Vagina (tissue), 2 donors: ENCODE measurements around the gene AKAP6. TPM values are rescaled to one million over a fixed set of nuclear protein-coding genes. Genes with fewer than 3 reads are reported as not detected.

Experiments
- DNase-seq, 2 donors: peaks; one replicate each; pipeline ENCODE4 v3.0.0-alpha.2; 2017; ENCODE audit errors: extremely low spot score in 2 of 2
- H3K27ac ChIP-seq: fragments of 200-600 bp; sonication (generic); one replicate; pipeline ENCODE4 v1.5.1; 2019
- H3K27me3 ChIP-seq: fragments of 200-600 bp; sonication (generic); one replicate; pipeline ENCODE4 v1.5.1; 2019
- H3K36me3 ChIP-seq, 2 donors: fragments of 200-600 bp; sonication (generic); one replicate each; pipeline ENCODE4 v1.5.1; 2017 to 2019
- H3K4me1 ChIP-seq: fragments of 200-600 bp; sonication (generic); one replicate; pipeline ENCODE4 v1.5.1; 2019
- H3K4me3 ChIP-seq, 2 donors: fragments of 200-600 bp; sonication (generic); 1 replicate in 1 of 2; 2 replicates in 1 of 2; pipeline ENCODE4 v1.5.1; 2016 to 2019
- H3K9me3 ChIP-seq: fragments of 200-600 bp; sonication (generic); one replicate; pipeline ENCODE4 v1.5.1; 2019
- POLR2A ChIP-seq, 2 donors: fragments of 450-650 bp; IDR thresholded peaks; one replicate each; pipeline ENCODE4 v1.6.1; 2017; ENCODE audit warnings: antibody characterized with exemption in 2 of 2, mild to moderate bottlenecking in 2 of 2, moderate library complexity in 2 of 2
- POLR2AphosphoS5 ChIP-seq, 2 donors: sonication (generic); formaldehyde crosslinking; IDR thresholded peaks; one replicate each; pipeline ENCODE4 v1.9.0; 2017; ENCODE audit warnings: antibody characterized with exemption in 2 of 2, mild to moderate bottlenecking in 2 of 2, low read depth in 1 of 2; ENCODE audit not compliant: insufficient read depth in 1 of 2
- intact Hi-C: fragments of 100-400 bp; cut with DNase I; formaldehyde crosslinking; loops from one replicate; pipeline ENCODE4 v1.15.1; 2023
- total RNA-seq: library from RNA; depleted of rRNA; stranded (reverse); fragments of >200 nt; gene quantifications from one replicate; pipeline ENCODE4 v1.2.3, GENCODE V29; 2016
- TF ChIP-seq, protein P1 (sequence below), 3 experiments: fragments of 450-650 bp in 2 of 3; fragments of 200-600 bp in 1 of 3; sonication (generic) in 1 of 3; IDR thresholded peaks; one replicate each; pipeline ENCODE4 v1.5.1; 2017 to 2019; ENCODE audit warnings: antibody characterized with exemption in 3 of 3, mild to moderate bottlenecking in 2 of 3, moderate library complexity in 2 of 3

The AKAP6 gene
- total RNA-seq, 1 donor from 2014 or later: 3.9 TPM

DNA sequence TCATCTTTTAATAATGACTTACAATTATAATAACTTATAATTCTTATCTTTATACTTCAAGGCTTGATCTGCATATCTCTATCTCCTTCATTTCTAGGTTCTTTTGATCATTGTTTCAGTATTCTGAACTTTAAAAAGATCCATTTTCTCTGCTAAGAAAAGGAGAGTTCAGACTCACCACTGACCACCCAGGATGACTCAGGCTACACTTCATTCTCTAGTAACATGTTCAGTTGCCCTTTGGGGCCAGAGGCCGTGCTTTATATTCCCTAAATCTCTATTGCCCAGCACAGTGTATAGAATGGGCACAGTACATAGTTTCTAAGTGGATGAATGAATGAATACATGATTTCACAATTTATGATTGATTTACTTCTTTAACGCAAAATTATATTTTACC, 268.7 kb downstream of the AKAP6 start:
- Histone ChIP-seq H3K4me3 (no peak overlapping the region), H3K9me3 (no peaks in the 10 kb centered on the region), H3K4me1 (peaks cover 14% of the 10 kb centered on the region), H3K36me3 (no peaks in the 10 kb centered on the region), H3K27me3 (no peaks in the 10 kb centered on the region), H3K27ac (no peak overlapping the region)
- intact Hi-C loops: no loop called here
- TF ChIP-seq POLR2A (IDR thresholded peaks at IDR 0.05) (no peak), POLR2AphosphoS5 (IDR thresholded peaks at IDR 0.05; ENCODE audit: insufficient read depth in 1 of 2, low read depth in 1 of 2) (no peak)
- TF ChIP-seq, protein P1, sequence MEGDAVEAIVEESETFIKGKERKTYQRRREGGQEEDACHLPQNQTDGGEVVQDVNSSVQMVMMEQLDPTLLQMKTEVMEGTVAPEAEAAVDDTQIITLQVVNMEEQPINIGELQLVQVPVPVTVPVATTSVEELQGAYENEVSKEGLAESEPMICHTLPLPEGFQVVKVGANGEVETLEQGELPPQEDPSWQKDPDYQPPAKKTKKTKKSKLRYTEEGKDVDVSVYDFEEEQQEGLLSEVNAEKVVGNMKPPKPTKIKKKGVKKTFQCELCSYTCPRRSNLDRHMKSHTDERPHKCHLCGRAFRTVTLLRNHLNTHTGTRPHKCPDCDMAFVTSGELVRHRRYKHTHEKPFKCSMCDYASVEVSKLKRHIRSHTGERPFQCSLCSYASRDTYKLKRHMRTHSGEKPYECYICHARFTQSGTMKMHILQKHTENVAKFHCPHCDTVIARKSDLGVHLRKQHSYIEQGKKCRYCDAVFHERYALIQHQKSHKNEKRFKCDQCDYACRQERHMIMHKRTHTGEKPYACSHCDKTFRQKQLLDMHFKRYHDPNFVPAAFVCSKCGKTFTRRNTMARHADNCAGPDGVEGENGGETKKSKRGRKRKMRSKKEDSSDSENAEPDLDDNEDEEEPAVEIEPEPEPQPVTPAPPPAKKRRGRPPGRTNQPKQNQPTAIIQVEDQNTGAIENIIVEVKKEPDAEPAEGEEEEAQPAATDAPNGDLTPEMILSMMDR (IDR thresholded peaks at IDR 0.05): no peak
- no peak for DNase-seq

DNA sequence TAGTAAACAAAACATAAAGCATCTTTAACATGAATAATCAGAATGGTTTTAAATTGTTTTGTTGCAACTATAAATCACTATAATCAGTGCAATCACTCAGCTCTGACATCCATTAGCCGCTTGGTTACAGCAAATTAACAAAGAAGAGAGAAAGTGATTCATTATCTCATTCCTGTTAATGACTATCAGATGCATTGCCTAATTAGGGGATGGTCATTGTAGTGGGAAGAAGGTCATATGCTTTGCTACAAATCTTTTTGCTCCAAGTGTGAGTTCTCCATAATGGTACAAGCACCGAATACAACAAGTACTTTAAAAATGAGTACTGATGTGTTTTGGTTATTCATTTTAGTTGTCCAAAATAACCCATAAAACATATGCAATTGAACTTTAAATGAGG, 272.0 kb downstream of the AKAP6 start:
- Histone ChIP-seq H3K4me1 (no peaks in the 10 kb centered on the region), H3K9me3 (no peaks in the 10 kb centered on the region), H3K27me3 (no peaks in the 10 kb centered on the region), H3K36me3 (no peaks in the 10 kb centered on the region), H3K27ac (no peak overlapping the region), H3K4me3 (no peak overlapping the region)
- no peak for DNase-seq
- no peak for TF ChIP-seq POLR2AphosphoS5 (IDR thresholded peaks at IDR 0.05; ENCODE audit: insufficient read depth in 1 of 2, low read depth in 1 of 2)
- no peak for TF ChIP-seq POLR2A (IDR thresholded peaks at IDR 0.05)
- TF ChIP-seq, protein P1 (IDR thresholded peaks at IDR 0.05): no peak
- intact Hi-C loops: no loop called here

DNA sequence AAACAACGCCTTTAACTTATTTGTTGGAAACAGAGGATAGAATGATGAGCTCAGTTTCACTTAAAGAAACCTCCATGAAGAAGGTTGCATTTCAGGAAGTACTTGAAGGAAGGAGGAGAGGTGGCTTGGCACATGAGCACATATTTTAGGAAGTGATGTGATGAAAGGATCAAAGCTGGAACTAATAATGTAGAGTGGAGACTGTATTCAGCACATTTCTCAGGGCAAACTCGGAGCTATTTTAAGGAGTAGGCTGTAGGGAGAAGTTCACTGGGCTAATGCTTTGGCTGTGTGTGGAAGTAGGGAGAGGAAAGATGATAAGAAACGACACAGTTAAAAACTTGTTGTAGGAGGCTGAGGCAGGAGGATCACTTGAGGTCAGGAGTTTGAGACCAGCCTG, 272.8 kb downstream of the AKAP6 start:
- no peaks in the 10 kb centered on the region for H3K9me3 ChIP-seq
- H3K4me1 ChIP-seq: no peaks in the 10 kb centered on the region
- H3K27me3 ChIP-seq: no peaks in the 10 kb centered on the region
- TF ChIP-seq, protein P1 (IDR thresholded peaks at IDR 0.05): no peak
- TF ChIP-seq POLR2A (IDR thresholded peaks at IDR 0.05) (no peak), POLR2AphosphoS5 (IDR thresholded peaks at IDR 0.05; ENCODE audit: insufficient read depth in 1 of 2, low read depth in 1 of 2) (no peak)
- DNase-seq: no peak
- no peaks in the 10 kb centered on the region for H3K36me3 ChIP-seq
- H3K4me3 ChIP-seq: no peak overlapping the region
- intact Hi-C loops: no loop called here
- no peak overlapping the region for H3K27ac ChIP-seq

DNA sequence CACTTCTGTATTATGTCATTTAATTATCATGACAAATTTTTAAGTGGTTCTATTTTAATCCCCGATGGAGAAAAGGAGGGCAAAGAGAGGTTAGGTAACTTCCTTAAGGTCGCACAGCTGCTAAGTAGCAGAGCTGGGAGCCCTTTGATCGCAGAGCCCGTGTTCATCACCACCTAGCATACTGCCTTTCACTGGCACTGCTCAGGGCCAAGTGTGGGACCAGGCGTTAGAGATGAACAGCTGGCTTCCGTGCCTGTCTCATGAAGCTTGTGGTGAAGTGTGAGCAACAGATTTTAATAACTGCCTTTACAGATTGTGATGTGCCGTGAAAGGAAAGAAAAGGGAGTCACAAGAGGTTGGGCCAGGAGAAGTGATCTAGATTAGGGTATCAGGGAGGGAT, 273.6 kb downstream of the AKAP6 start:
- H3K27me3 ChIP-seq: no peaks in the 10 kb centered on the region
- no peak for DNase-seq
- H3K9me3 ChIP-seq: no peaks in the 10 kb centered on the region
- TF ChIP-seq POLR2A (IDR thresholded peaks at IDR 0.05) (no peak), POLR2AphosphoS5 (IDR thresholded peaks at IDR 0.05; ENCODE audit: insufficient read depth in 1 of 2, low read depth in 1 of 2) (no peak)
- TF ChIP-seq, protein P1 (IDR thresholded peaks at IDR 0.05): no peak
- H3K4me3 ChIP-seq: no peak overlapping the region
- intact Hi-C loops: no loop called here
- H3K27ac ChIP-seq: no peak overlapping the region
- H3K4me1 ChIP-seq: no peaks in the 10 kb centered on the region
- no peaks in the 10 kb centered on the region for H3K36me3 ChIP-seq

DNA sequence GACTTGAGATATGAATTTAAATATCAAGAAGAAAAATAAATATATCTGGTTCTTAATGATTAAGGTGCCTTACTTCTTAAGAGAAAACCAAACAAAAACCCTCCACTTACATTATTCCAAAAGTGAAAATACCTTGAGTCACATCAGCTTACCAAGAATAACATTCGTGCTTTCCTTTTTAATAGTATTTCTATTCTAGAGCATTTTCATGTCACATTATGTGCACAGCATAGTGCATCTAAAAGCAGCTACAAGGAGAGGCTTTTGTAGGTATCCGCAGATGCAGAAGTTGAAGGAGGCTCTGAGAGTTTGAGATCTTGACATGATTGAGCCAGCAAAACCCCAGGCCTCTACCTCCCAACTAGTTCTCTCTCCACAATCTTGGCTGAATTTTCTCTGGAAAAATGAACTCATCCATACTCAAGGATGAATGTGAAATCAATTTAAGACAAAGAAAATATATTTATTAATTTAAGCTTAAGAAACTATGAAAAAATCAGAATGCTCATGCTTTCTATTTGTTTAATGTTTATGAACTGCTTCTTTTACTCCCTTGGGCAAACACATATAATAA, 275.0 kb downstream of the AKAP6 start:
- intact Hi-C loops: no loop called here
- Histone ChIP-seq H3K4me1 (no peaks in the 10 kb centered on the region), H3K36me3 (no peaks in the 10 kb centered on the region), H3K9me3 (no peaks in the 10 kb centered on the region), H3K4me3 (no peak overlapping the region), H3K27ac (no peak overlapping the region), H3K27me3 (no peaks in the 10 kb centered on the region)
- TF ChIP-seq POLR2AphosphoS5 (IDR thresholded peaks at IDR 0.05; ENCODE audit: insufficient read depth in 1 of 2, low read depth in 1 of 2): no peak
- TF ChIP-seq POLR2A (IDR thresholded peaks at IDR 0.05): no peak
- no peak for DNase-seq
